ENCODE results near the gene NCOA1.
"Not testable (repeated sequence)": the region's sequence is repeated elsewhere in the genome, so short reads cannot be mapped to it uniquely, and the experiment has no call there.

NCOA1 gene

DNA sequence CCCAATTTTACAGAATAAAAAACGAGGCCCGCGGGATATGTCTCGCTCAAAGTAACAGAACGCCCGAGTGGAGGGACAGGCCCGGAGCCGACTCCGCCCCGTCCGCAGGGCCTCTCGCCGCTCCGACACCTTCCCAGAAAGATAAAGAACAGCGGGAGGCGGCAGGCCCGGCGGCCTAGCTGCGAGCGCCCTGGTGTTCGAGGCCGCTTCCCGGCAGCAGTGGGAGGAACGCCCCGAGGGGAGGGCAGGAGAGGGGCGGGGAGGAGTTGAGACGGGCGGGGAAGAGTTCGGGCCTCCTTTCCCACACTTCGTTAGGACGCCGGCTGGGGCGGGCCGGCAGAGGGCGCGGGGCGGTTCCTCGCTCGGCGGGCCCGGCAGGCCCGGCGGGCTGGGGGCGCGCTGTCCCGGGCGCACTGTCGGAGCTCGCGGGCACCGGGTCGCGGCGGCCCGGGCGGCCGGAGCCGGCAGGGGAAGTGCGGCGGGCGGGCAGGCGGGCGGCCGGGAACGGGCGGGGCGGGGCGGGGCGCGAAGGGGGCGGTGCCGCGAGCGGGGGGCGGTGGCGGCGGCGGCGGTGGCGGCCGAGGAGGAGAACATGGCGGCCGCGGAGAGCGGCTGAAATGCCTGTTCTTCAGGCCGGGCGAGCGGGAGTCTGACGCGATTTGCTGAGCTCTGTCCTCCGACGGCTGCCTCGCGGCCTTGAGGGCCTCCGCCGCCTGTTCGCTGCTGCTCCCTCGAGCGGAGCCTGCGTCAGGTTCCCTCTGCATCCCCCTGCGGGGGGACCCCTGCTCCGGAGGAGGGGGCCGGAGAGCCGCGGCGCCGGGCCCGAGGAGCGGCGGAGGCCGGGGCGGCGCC, at the start of gene NCOA1:
NCOA1 (plus strand) TSS at position 565 of the 852 bp plus-strand sequence. CDS start 167,424 bp downstream, outside the sequence.
- DNase-seq = peak; percentile 71 to 75

DNA sequence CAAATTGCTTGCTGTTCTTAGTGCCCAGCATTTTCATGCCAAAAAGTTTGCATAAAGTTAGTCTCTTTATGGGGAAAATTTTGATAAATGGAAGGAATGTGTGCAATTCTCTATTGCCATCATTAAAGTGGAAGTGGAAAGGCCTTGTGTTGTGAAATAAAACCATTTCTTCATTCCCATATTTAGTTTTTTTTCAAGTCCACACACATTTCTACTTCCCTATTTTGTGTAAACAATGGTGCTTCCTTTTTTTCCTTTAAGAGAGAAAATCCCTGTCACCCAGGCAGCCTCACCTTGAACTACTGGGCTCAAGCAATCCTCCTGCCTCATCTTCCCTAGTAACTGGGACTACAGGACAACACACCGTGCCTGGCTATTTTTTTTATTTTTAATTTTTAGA, 42.3 kb upstream of the NCOA1 start:
- DNase-seq = no peak

DNA sequence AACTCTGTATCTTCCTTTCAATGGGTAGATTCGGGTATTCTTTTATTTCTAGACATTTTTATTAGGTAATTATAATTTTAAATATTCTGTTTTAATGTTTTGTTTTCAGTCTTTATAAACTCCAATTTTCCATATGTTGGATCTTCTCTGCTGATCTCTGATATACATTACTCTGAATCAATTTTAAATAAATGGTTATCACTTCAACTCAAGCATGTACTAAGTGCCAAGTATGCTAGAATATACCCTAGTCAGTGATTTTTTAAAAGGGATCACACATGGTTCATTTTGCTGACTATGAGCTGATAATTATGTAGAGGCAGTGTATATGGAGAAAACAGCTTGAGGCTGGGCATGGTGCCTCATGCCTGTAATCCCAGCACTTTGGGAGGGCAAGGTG, 41.7 kb upstream of the NCOA1 start:
- DNase-seq = no peak

DNA sequence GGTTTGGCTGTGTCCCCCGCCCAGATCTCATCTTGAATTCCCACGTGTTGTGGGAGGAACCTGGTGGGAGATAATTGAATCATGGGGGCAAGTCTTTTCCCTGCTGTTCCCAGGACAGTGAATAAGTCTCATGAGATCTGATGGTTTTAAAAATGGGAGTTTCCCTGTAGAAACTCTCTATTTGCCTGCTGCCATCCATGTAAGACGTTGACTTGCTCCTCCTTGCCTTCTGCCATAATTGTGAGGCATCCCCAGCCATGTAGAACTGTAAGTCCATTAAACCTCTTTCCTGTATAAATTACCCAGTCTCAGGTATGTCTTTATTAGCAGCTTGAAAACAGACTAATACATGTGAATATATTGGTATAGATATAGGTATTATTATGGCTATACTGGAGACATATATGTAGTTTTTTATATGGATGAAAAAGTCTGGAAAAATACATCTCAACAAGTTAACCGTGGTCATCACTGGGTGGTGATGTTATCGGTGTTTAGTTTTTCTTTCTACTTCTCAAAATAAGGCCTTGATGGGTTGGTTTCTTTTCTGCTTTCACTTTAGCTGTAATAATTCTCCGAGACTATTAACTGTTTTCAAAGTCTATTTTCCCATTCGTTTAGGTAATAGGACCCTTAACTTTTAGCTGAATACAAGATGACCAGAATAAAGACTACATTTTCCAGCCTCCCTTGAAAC, 39.1 kb upstream of the NCOA1 start:
- no peak for DNase-seq

DNA sequence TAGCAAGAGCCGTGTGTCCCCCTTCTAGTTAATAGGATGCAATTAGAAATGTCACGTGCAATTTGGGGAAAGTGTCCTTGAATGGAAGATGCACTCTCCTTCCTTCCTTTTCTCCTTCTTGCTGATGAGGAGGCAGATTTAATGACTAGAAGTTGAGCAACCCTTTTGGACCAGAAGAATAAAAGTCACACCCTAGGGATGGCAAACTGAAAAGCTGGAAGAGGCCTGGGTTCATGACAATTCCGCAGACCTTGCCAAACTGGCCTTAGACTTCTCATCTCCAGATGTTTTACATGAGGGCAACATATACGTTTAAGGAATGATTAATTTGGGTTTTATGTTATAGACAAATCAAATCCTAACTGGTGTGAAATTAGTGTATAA, 38.6 kb upstream of the NCOA1 start:
- no peak for DNase-seq

DNA sequence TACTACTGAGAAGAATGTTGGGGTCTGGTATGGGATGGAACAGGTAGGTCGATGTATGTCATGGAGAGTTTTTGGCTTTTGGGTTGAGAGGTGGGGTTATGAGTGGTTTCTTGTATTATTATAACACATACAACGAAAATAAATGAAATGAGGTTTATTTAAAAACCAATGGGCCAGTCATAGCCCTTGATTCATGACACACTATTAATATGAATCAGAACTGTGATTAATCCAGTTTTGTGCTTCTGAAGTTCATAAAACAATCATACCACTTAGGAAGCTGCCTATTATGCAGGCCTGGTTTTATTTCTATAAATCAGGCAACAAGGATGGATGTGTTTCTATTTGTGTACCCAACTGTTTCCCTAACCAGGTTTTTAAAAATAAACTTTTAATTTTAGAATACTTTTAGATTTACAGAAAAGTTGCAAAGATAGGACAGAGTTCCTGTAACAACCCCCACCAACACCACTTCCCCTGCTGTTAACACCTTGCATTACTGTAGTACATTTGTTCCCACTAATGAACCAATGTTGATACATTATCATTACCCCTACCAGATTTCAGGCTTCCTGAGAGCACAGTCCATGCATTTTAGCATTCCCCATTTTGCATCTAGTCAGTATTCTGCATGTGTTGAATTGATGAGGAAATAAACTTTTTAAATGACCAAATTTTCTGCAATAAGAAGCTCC, 37.5 kb upstream of the NCOA1 start:
- no peak for DNase-seq

DNA sequence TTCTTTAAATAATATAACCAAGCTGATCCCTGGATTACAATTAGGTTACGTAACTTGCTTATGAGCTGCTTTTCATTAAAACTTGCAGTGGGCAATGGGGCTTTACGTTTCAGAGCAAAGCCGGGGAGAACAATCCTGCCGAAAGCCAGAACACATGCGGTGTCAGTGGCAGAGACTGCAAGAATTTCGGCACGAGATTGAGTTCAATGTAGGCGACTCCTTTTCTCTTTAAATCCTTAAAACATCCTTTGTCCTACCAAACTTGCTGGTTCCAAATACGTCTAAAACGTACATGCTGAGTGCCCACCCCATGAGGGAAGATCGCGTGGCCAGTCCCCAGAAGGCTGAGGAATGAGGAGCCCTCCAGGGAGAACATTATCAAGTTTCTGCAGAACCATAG, 36.8 kb upstream of the NCOA1 start:
- no peak for DNase-seq

DNA sequence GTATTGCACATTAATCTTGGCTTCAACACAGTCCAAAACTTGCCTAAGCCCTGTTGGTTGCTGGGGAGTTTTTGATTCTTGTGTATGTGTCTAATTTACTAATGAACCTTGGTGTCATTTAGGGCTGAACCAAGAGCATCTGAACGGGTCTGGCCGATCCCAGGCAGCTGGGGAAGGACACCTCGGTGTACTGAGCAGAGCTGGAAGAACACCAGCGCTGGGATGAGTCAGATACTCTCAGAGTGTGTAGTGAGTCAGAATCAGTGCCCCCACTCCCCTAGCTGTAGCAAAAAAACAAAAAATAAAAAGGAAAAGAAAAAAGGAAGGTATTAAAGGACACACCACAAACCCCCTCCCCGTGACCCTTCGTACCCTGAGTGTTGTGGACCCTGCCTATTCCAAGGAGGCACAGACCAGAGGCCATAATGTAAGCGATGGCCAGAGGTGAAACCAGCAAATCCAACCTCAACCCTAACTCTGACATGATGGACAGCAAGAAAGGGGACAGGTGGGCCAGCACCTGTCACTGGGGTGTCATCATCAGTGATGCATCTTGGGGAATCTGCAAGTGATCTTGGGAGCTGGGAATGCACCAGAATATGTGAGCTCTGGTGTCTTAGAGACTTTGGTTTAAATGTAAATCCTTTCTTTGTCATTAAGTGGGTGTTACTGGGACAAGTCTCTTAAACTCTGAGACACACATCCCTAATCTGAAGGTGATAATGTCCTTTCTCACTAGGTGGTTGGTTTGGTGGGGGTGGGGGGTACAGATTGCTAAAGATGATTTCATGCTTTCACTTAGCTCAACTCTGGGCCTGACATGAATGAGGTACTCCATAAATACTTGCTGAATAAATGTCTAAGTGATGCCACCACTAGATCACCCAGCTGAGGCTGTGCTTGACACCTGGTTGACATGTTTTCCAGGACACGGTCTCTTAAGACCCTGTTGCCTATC, 34.2 kb upstream of the NCOA1 start:
- DNase-seq = no peak

DNA sequence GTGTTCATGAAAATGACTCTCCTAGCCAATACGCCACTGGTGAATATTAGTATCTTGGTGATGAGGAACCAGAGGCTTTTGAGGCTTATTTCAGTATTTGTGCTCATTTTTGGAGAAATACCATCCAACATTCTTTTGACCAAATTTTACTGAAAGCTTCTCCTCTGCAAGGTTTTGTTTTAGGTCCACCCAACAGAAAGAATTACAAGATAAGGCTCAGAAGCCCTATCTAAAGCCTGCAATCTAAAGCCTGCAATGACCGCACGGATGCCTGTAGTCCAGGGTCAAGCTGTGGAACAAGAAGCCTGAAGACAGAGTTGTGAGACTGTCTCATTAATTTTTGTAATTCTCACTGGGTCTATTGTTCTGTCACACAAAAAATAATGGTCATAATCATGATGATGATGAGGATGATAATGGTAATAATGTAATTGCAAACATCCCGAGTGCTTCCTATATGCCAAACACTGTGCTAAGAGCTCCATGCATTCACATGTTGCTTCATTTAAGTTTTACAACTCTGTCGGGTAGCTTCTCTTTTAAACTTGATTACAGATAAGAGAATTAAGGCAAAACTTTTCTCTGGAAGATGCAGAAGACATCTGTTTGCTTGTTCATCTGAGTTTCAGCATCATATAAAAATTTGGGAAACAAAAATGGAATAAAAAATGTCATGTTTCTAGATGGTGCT, 33.2 kb upstream of the NCOA1 start:
- DNase-seq = no peak

DNA sequence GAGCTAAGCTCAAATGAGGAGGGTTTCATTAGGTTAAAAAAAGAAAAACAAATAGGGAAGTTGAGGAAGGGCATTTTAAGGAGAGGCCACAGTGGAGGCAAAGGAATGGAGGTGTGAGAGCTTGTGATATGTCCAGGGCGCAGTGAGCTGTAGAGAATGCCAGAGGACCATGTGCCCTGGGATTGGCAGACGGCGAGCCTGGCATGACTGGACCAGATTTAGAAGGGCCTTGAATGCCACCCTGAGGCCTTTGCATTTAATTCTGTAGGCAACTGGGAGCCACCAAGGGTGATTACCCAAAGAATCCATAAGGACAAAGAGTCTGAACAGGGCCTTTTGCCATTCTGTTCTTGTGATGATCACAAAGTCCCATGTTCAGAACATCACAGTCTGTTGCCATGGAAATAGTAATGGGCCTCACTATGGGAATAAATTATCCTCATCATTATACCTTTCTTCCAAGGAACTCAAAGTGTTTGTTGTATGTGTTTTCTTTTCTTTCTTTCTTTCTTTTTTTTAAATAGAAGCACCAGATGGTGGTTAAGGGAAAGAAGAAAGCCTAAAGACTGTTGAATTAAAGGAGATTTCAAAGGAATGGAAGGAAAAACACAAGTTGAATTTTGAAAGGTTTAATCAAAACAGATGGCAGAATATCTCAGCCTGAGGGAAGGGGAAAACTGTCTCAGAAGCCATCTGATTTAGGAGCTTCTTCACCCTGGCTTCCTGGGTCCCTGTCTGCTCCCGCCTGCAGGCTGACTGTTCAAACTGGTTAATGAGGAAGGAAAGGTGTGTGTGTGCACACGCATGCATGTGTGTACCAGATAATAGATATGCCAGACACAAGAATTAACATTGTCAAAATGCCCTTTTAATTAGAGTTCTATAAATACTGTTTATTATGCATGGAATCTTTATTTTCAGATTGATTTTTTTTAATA, 31.6 kb upstream of the NCOA1 start:
- no peak for DNase-seq

DNA sequence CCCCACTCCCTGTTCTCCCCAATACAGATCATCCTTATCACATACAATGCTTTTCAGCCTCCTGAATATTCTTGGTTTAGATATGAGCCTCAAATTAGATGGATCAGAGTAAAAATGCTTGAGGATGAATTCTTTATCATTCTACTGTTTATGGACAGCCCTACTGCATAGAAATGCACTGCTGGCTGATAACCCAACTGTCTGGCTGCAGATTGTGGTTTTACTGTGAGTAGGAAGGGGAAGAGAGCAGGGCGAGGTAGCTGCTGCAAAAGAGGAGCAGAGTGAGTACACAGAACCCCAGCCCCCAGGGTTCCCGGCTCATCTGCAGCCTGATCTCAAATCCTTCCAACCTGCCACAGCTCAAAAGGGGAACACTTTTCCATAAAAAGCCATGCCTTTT, 29.4 kb upstream of the NCOA1 start:
- DNase-seq = no peak

DNA sequence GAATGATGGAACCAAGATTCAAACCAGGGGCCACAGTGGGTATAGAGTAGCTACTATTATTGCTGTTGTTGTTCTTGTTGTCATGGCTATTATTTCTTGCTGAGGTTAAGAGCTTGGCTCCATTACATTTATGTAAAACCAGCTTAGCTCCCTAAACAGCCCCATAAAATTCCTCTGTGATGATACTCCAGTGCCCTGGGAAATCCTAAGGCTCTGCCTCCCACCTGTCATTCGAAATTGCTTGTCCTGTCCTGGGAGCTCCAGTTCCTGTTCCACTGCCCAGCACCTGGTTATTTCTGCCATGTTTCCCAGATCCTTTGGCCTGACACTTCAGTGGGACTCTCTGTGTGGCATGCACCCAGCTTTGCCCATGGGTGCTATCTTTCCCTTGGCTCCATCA, 27.8 kb upstream of the NCOA1 start:
- DNase-seq = no peak

DNA sequence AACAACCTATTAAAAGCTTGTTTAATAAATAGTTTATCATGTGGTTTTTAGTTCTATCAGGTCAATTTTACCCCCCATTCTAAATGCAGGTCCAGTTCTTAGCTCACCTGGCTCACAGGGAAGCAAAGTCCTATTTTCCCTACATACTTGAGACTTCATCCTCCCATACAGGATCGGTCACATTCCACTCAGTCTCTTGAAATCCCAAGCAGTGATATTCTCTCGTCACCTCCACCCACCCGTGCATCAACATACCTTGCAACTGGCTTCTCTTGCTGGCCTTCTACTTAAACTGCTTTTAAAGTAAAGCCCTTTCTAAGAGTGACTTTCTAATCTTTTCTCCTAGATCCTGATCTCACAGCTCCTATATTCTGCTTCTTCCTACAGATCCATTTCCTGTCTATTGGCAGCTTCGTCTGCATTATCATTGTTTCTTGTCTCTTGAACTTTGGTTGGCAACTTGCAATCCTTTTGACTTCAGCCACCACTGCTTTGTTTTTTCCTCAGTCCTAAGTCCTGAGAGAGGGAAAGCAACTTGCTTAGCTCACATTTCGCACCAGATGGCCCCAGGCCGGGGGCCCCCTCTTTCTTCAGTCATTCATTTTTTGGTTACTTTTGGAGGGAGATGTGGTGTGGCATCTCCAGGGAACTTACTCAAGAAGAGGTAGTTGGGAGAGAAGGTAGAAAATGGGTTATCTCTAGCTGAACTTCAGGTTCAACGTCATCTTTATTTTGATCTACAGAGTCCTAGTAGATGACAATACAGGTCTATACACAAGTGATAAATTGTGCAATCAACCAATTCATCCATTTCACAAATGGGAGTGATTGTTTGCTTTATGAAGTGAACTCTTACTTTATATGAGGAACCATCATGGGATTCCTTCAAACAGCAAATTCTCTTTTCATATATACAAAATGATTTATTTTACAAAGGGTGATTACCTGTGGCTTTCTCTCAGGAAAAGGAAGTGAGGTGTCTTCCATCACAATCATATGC, 23.9 kb upstream of the NCOA1 start:
- DNase-seq = no peak

DNA sequence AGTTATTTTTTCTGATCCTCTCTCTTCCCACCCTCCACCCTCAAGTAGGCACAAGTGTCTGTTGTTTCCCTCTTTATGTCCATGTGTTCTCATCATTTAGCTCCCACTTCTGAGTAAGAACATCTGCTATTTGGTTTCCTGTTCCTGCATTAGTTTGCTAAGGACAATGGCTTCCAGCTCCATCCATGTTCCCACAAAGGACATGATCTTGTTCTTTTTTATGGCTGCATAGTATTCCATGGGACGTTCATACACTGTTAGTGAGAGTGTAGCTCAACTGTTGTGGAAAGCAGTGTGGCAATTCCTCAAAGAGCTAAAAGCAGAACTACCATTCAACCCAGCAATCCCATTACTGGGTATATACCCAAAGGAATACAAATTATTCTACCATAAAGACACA, 22.6 kb upstream of the NCOA1 start:
- not testable (repeated sequence) for DNase-seq

DNA sequence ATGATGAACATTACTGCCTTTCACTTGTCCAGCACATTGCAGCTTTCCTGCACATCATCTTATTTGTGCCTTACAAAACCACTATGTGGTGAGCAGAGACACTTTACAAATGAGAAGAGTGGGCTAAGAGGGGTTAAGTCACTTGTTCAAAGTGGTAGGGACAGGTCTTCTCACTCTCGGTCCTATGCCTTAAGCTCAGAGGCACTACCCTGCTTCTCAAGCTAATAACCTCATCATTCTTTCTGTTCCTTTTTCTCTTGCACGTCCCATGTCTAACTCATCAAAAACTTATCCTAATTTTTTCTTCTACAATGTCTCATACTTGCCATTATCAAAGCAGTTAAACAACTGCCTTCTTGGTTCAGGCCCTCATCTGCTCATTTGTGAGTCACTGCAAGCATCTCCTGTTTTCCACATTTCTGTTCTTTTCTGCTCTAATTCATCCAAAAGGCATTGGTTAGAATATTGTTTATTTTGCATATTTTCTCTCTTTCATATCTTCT, 21.9 kb upstream of the NCOA1 start:
- no peak for DNase-seq

DNA sequence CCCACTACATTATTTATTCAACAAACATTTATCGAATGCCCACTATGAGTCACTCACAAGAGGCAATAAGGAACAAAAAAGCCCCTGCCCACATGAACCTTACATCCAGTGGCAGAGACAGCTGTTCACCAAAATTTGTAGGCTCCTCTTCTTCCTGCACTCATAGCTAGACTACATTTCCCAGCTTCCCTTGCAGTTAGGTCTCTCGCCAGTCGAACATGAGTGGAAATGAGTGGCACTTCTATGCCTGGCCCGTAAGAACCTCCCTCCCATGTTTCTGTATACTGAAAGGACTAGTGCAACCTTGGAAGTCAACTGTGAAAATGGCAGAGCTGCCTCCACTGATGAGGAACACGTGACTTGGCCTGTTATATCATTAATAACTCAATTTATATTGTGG, 19.4 kb upstream of the NCOA1 start:
- peak in 1 of 2 experiments; percentile 6 for DNase-seq

DNA sequence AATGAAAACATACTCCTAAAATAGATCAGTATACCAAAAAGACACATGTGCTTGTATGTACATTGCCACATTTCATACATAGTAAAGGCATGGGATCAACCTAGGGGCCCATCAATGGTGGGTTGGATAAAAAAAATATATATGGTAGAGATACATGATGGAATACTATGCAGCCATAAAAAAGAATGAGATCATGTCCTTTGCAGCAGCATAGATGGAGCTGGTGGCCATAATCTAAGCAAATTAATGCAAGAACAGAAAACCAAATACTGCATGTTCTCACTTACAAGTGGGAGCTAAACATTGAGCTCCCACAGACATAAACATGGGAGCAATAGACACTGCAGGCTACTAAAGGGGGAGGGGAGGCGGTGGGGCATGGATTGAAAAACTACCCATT, 18.6 kb upstream of the NCOA1 start:
- no peak for DNase-seq

DNA sequence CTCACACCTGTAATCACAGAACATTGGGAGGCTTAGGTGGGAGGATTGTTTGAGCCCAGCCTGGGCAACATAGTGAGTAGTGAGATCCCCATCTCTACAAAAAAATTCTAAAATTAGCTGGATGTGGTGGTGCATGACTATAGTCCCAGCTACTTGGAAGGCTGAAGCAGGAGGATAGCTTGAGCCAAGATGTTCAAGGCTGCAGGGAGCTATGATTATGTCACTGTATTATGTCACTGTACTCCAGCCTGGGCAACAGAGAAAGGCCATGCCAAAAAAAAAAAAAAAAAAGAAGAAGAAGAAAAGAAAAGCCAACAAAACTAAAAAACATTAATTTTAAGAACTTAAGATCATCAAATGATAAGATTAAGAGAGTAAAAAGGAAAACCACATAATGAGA, 17.4 kb upstream of the NCOA1 start:
- DNase-seq = no peak

DNA sequence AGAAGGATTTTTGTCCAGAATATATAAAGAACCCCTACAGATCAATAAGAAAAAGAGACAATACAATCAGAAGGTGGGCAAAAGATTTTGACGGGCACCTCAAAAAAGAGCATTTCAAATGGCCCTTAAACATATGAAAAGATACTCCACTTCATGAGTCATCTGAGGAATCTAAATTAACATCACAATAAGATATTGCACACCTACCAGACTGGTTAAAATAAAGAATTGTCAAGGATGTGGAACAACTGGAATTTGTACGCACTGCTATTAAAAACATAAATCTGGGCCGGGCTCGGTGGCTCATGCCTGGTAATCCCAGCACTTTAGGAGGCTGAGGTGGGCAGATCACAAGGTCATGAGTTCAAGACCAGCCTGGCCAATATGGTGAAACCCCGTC, 17.0 kb upstream of the NCOA1 start:
- DNase-seq = no peak

All from SHP77 (cell line).